Trophoblast cell (in vitro differentiated cells and primary cell): Measurements from ENCODE around the gene NOL12.

Source experiments
- DNase-seq, 2 donors: peaks; one replicate each; pipeline ENCODE4 v3.0.0-alpha.2; 2016
- H2AFZ ChIP-seq: 2 replicates; pipeline ENCODE4 v1.6.1; 2013; ENCODE audit warnings: low read length, moderate library complexity, mild to moderate bottlenecking; ENCODE audit not compliant: insufficient read depth, poor library complexity
- H2AK5ac ChIP-seq: 2 replicates; pipeline ENCODE4 v1.6.1; 2013; ENCODE audit warnings: mild to moderate bottlenecking, low read length
- H2BK120ac ChIP-seq: 2 replicates; pipeline ENCODE4 v1.6.1; 2013; ENCODE audit warnings: low read length, mild to moderate bottlenecking, moderate library complexity; ENCODE audit not compliant: insufficient read depth, poor library complexity
- H2BK12ac ChIP-seq: 2 replicates; pipeline ENCODE4 v1.6.1; 2013; ENCODE audit warnings: mild to moderate bottlenecking, low read length, moderate library complexity
- H2BK5ac ChIP-seq: 2 replicates; pipeline ENCODE4 v1.6.1; 2013; ENCODE audit warnings: low read length, low read depth, moderate library complexity, mild to moderate bottlenecking; ENCODE audit not compliant: poor library complexity
- H3K14ac ChIP-seq: 2 replicates; pipeline ENCODE4 v1.6.1; 2013; ENCODE audit warnings: mild to moderate bottlenecking, low read length
- H3K18ac ChIP-seq: 2 replicates; pipeline ENCODE4 v1.6.1; 2013; ENCODE audit warnings: mild to moderate bottlenecking, low read length
- H3K23ac ChIP-seq: 2 replicates; pipeline ENCODE4 v1.6.1; 2013; ENCODE audit warnings: low read length
- H3K27ac ChIP-seq: 2 replicates; pipeline ENCODE4 v1.5.1; 2013; ENCODE audit warnings: low read depth, mild to moderate bottlenecking, inconsistent platforms, low read length, moderate library complexity
- H3K27me3 ChIP-seq: 2 replicates; pipeline ENCODE4 v1.6.1; 2013; ENCODE audit warnings: inconsistent platforms, mild to moderate bottlenecking, low read length, moderate library complexity; ENCODE audit not compliant: insufficient read depth
- H3K36me3 ChIP-seq, 2 experiments: 1 replicate in 1 of 2; 2 replicates in 1 of 2; pipeline ENCODE4 v1.6.1; 2013; ENCODE audit warnings: low read length in 2 of 2, mild to moderate bottlenecking in 2 of 2, moderate library complexity in 1 of 2; ENCODE audit not compliant: insufficient read depth in 2 of 2, control insufficient read depth in 1 of 2
- H3K4ac ChIP-seq: 2 replicates; pipeline ENCODE4 v1.6.1; 2013; ENCODE audit warnings: low read depth, mild to moderate bottlenecking, low read length, moderate library complexity
- H3K4me1 ChIP-seq, 2 experiments: 1 replicate in 1 of 2; 2 replicates in 1 of 2; pipeline ENCODE4 v1.6.1; 2013; ENCODE audit warnings: low read length in 2 of 2, mild to moderate bottlenecking in 2 of 2, moderate library complexity in 1 of 2; ENCODE audit not compliant: insufficient read depth in 2 of 2, control insufficient read depth in 1 of 2
- H3K4me2 ChIP-seq: 2 replicates; pipeline ENCODE4 v1.6.1; 2013; ENCODE audit warnings: inconsistent platforms, mild to moderate bottlenecking, low read length, moderate library complexity
- H3K4me3 ChIP-seq: 2 replicates; pipeline ENCODE4 v1.5.1; 2013; ENCODE audit warnings: mild to moderate bottlenecking, low read depth, low read length, inconsistent platforms
- H3K79me1 ChIP-seq: one replicate; pipeline ENCODE4 v1.6.1; 2013; ENCODE audit warnings: low read length
- H3K79me2 ChIP-seq: 2 replicates; pipeline ENCODE4 v1.6.1; 2013; ENCODE audit warnings: low read length, mild to moderate bottlenecking; ENCODE audit not compliant: control insufficient read depth, insufficient read depth, poor library complexity
- H3K9ac ChIP-seq: 2 replicates; pipeline ENCODE4 v1.6.1; 2013; ENCODE audit warnings: mild to moderate bottlenecking, low read length
- H3K9me3 ChIP-seq: 2 replicates; pipeline ENCODE4 v1.6.1; 2013; ENCODE audit warnings: low read depth, mild to moderate bottlenecking, control low read depth, inconsistent platforms, low read length; ENCODE audit not compliant: insufficient read depth
- H4K12ac ChIP-seq: 2 replicates; pipeline ENCODE4 v1.6.1; 2013; ENCODE audit warnings: low read depth, mild to moderate bottlenecking, low read length, moderate library complexity
- H4K8ac ChIP-seq: 2 replicates; pipeline ENCODE4 v1.6.1; 2013; ENCODE audit warnings: low read depth, mild to moderate bottlenecking, low read length, moderate library complexity
- H4K91ac ChIP-seq: one replicate; pipeline ENCODE4 v1.6.1; 2013; ENCODE audit warnings: low read depth, mild to moderate bottlenecking, low read length, moderate library complexity
- WGBS: extraction: QIAGEN DNeasy Blood & Tissue Kit; methylation state at CpG from one replicate; pipeline ENCODE4 v1.1.7; 2013; ENCODE audit warnings: missing lambda C conversion rate; ENCODE audit not compliant: insufficient read length, insufficient coverage; ENCODE audit errors: extremely low coverage; 5-methylcytosine and 5-hydroxymethylcytosine counted together

The NOL12 gene

GRCh38 chr22:37674951-37675929 lies 10.9 kb upstream of the NOL12 start, which contains the start of gene LGALS1:
TSS of gene LGALS1 (plus strand) at chr22:37675636. CDS start at chr22:37675703, 67 bp downstream.
- peak within 1 kb of the TSS; percentile 42 for H2BK12ac ChIP-seq
- H3K4me3 ChIP-seq = no peak within 1 kb of the TSS
- H4K91ac ChIP-seq = peak within 1 kb of the TSS; percentile 81
- H4K8ac ChIP-seq = peak within 1 kb of the TSS; percentile 85
- no CpG with 5 or more reads among the region's 34 CpGs for WGBS
- no peaks in the 10 kb centered on the region for H3K9me3 ChIP-seq
- peak within 1 kb of the TSS; percentile 63 for H3K18ac ChIP-seq
- peak; percentile 71 to 78 for DNase-seq
- no peak within 1 kb of the TSS for H3K23ac ChIP-seq
- H3K14ac ChIP-seq = peak within 1 kb of the TSS; percentile 57
- H3K27ac ChIP-seq = peak within 1 kb of the TSS; percentile 40
- no peak within 1 kb of the TSS for H2BK5ac ChIP-seq
- H4K12ac ChIP-seq = peak within 1 kb of the TSS; percentile 63
- H3K79me2 ChIP-seq = no peaks in the 10 kb centered on the region
- H3K4me1 ChIP-seq = peaks cover 6 to 11% of the 10 kb centered on the region in 2 experiments
- H2AFZ ChIP-seq = no peak within 1 kb of the TSS
- H3K79me1 ChIP-seq = peaks cover 9% of the 10 kb centered on the region
- H3K27me3 ChIP-seq = no peaks in the 10 kb centered on the region
- H2AK5ac ChIP-seq = peak within 1 kb of the TSS; percentile 84
- H2BK120ac ChIP-seq = peak within 1 kb of the TSS; percentile 71
- H3K4me2 ChIP-seq = peak within 1 kb of the TSS; percentile 71
- H3K4ac ChIP-seq = peak within 1 kb of the TSS; percentile 23
- no peak within 1 kb of the TSS for H3K9ac ChIP-seq
- no peaks in the 10 kb centered on the region for H3K36me3 ChIP-seq

DNA sequence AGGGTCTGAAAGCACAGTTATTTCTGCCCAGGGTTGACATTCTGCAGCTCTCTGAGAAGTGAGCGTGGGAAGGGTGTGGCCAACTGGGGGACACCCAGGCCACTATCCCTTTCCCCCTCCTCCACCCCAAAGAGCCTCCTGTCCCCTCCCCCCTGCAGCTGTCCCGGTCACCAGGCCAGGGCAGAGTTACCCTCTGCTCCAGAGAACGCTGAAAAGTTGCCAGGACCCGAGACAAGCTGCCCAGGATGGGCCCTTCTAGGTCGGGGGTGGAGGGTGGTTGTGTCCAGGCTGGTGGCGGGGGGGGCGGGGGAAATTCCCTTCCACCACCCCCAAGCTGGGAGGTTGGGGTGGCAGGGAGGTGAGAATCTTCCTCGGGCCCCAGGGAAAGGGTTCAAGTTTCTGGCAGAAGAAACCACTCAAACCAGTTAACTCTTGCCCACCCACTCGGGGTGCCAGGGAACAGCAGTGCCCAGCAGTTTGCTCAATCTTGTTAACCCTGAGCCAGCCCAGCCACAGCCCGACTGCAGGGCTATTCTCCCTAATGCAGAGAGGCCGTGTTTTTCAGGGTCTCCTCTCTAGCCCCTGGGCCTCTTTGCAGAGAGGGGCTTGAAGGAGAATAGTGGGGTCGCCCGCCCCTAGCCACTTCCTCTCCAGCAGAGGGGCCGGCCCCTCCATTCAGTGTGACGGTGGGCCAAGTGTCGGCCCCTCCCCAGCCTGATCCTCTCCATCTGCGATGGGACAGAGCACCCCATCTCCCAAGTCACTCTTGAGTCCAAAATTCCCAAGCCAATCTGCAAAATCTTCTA lies 10.0 kb upstream of the NOL12 start:
- Histone ChIP-seq H3K18ac (peak overlapping the region; percentile 63), H3K9ac (no peak overlapping the region), H3K9me3 (no peaks in the 10 kb centered on the region), H3K14ac (peak overlapping the region; percentile 57), H4K12ac (peak overlapping the region; percentile 63), H2BK120ac (peak overlapping the region; percentile 71), H3K27ac (peak overlapping the region; percentile 40), H3K4ac (peak overlapping the region; percentile 23), H3K36me3 (no peaks in the 10 kb centered on the region), H4K91ac (peak overlapping the region; percentile 81), H3K79me2 (no peaks in the 10 kb centered on the region), H3K23ac (no peak overlapping the region), H2AFZ (no peak overlapping the region), H4K8ac (peak overlapping the region; percentile 85), H3K4me2 (peak overlapping the region; percentile 71), H3K4me3 (no peak overlapping the region), H2BK12ac (peak overlapping the region; percentile 42), H2BK5ac (no peak overlapping the region), H3K27me3 (no peaks in the 10 kb centered on the region), H3K79me1 (peaks cover 9% of the 10 kb centered on the region), H3K4me1 (peaks cover 6 to 11% of the 10 kb centered on the region in 2 experiments), H2AK5ac (peak overlapping the region; percentile 84)
- DNase-seq = no peak
- no CpG with 5 or more reads among the region's 17 CpGs for WGBS

DNA sequence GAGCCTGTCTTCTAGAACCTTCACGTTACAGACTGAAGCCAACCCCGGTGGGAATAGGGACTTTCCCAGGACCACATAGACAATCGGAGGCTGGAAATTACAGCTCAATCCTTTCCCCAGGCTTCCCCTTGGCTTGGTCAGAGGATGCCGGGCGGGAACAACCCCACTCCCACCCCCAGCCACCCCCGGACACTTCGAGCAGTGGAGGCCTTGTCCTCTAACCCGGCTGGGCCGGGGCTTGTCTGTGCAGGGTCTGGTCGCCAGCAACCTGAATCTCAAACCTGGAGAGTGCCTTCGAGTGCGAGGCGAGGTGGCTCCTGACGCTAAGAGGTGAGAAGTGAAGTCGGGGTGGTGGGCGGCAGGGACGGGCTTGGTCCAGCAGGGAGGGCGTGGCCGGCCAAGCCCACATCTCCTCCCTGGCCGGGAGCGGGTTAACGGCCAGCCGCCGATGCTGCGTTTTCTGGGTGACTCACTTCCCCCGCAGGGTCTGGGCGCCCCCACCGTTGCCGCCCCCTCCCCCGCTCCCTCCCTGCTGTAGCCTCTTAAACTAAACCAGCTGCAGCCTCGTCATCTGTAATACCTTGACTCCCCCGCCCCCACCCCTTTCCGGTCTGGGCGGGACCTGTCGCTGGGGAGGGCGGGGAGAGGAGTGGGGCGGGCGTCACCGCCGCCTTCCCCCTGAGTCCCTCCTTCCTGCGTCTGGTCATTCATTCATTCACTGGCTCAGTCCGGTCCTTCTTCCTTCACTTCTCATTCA lies 9.2 kb upstream of the NOL12 start:
- peak; percentile 85 to 91 for DNase-seq
- H3K9ac ChIP-seq = no peak overlapping the region

More for the DNA sequence above, 9.2 kb upstream of the NOL12 start:
- Histone ChIP-seq H3K9me3 (no peaks in the 10 kb centered on the region), H3K23ac (no peak overlapping the region), H3K79me1 (peaks cover 9% of the 10 kb centered on the region), H3K79me2 (no peaks in the 10 kb centered on the region), H3K27me3 (no peaks in the 10 kb centered on the region), H2BK12ac (peak overlapping the region; percentile 51), H3K14ac (peak overlapping the region; percentile 74), H3K4me2 (peak overlapping the region; percentile 71), H2AK5ac (peak overlapping the region; percentile 84), H3K4me3 (peak overlapping the region; percentile 51), H4K91ac (peak overlapping the region; percentile 81), H3K4me1 (peaks cover 6 to 11% of the 10 kb centered on the region in 2 experiments), H2BK5ac (peak overlapping the region; percentile 67), H2AFZ (peak overlapping the region; percentile 82), H3K36me3 (no peaks in the 10 kb centered on the region), H3K18ac (peak overlapping the region; percentile 28), H3K4ac (peak overlapping the region; percentile 29), H4K8ac (peak overlapping the region; percentile 85), H4K12ac (peak overlapping the region; percentile 81), H2BK120ac (peak overlapping the region; percentile 71), H3K27ac (peak overlapping the region; percentile 40)
- WGBS = no CpG with 5 or more reads among the region's 42 CpGs
